ENCODE data around the gene PIK3CD.
"Not testable (repeated sequence)": the region's sequence is repeated elsewhere in the genome, so short reads cannot be mapped to it uniquely, and the experiment has no call there.

PIK3CD gene

GRCh38 chr1:9618909-9619679 lies 32.4 kb upstream of the PIK3CD start:
- FAIRE-seq: no peak
- DNase-seq (ENCODE audit: extremely low spot score, insufficient read length, low read depth): no peak

- DNase-seq (ENCODE audit: extremely low spot score, insufficient read length, low read depth) (no peak), FAIRE-seq (no peak)
Observed at GRCh38 chr1:9621032-9621431, 30.5 kb upstream of the PIK3CD start.

GRCh38 chr1:9624081-9624480 lies 27.4 kb upstream of the PIK3CD start:
- no peak for FAIRE-seq
- DNase-seq (ENCODE audit: extremely low spot score, insufficient read length, low read depth): no peak

- FAIRE-seq; DNase-seq (ENCODE audit: extremely low spot score, insufficient read length, low read depth): not testable (repeated sequence)
Observed at GRCh38 chr1:9625030-9625429, 26.5 kb upstream of the PIK3CD start.

GRCh38 chr1:9626201-9626608 lies 25.3 kb upstream of the PIK3CD start:
- FAIRE-seq: peak; percentile 99
- DNase-seq (ENCODE audit: extremely low spot score, insufficient read length, low read depth): peak; percentile 66

GRCh38 chr1:9628541-9629444 lies 22.7 kb upstream of the PIK3CD start:
- no peak for DNase-seq (ENCODE audit: extremely low spot score, insufficient read length, low read depth)
- FAIRE-seq: no peak

- no peak for DNase-seq (ENCODE audit: extremely low spot score, insufficient read length, low read depth)
- peak; percentile 95 for FAIRE-seq
Observed at GRCh38 chr1:9629445-9630201, 21.9 kb upstream of the PIK3CD start.

- FAIRE-seq: no peak
Observed at GRCh38 chr1:9630331-9631111, 21.0 kb upstream of the PIK3CD start.

GRCh38 chr1:9631613-9632012 lies 19.9 kb upstream of the PIK3CD start:
- no peak for FAIRE-seq
- DNase-seq (ENCODE audit: extremely low spot score, insufficient read length, low read depth): no peak

More at GRCh38 chr1:9630331-9631111, 21.0 kb upstream of the PIK3CD start:
- no peak for DNase-seq (ENCODE audit: extremely low spot score, insufficient read length, low read depth)

GRCh38 chr1:9633493-9633892 lies 18.0 kb upstream of the PIK3CD start:
- DNase-seq (ENCODE audit: extremely low spot score, insufficient read length, low read depth): no peak
- FAIRE-seq: no peak

GRCh38 chr1:9634582-9634981 lies 16.9 kb upstream of the PIK3CD start:
- DNase-seq (ENCODE audit: extremely low spot score, insufficient read length, low read depth) (no peak), FAIRE-seq (no peak)

GRCh38 chr1:9639227-9639626 lies 12.3 kb upstream of the PIK3CD start:
- FAIRE-seq (no peak), DNase-seq (ENCODE audit: extremely low spot score, insufficient read length, low read depth) (no peak)

- FAIRE-seq: peak; percentile 29
- DNase-seq (ENCODE audit: extremely low spot score, insufficient read length, low read depth): no peak
Observed at GRCh38 chr1:9643351-9644256, 7.9 kb upstream of the PIK3CD start.

GRCh38 chr1:9646037-9646436 lies 5.5 kb upstream of the PIK3CD start:
- DNase-seq (ENCODE audit: extremely low spot score, insufficient read length, low read depth) (no peak), FAIRE-seq (no peak)

GRCh38 chr1:9648171-9648570 lies 3.4 kb upstream of the PIK3CD start:
- FAIRE-seq (no peak), DNase-seq (ENCODE audit: extremely low spot score, insufficient read length, low read depth) (no peak)

GRCh38 chr1:9649769-9650168 lies 1.8 kb upstream of the PIK3CD start:
- DNase-seq (ENCODE audit: extremely low spot score, insufficient read length, low read depth) (no peak), FAIRE-seq (peak; percentile 44)

GRCh38 chr1:9651220-9651564 lies 339 bp upstream of the PIK3CD start:
- DNase-seq (ENCODE audit: extremely low spot score, insufficient read length, low read depth): no peak
- peak; percentile 29 for FAIRE-seq

GRCh38 chr1:9652379-9653209 lies 1.1 kb downstream of the PIK3CD start:
- DNase-seq (ENCODE audit: extremely low spot score, insufficient read length, low read depth) (no peak), FAIRE-seq (peak; percentile 81)
